ENCODE data around the gene TARM1.
A peak's percentile ranks its signal among the peaks of the same experiment; 100 is the strongest.
"Not testable (repeated sequence)": the region's sequence is repeated elsewhere in the genome, so short reads cannot be mapped to it uniquely, and the experiment has no call there.

Gene TARM1

DNA sequence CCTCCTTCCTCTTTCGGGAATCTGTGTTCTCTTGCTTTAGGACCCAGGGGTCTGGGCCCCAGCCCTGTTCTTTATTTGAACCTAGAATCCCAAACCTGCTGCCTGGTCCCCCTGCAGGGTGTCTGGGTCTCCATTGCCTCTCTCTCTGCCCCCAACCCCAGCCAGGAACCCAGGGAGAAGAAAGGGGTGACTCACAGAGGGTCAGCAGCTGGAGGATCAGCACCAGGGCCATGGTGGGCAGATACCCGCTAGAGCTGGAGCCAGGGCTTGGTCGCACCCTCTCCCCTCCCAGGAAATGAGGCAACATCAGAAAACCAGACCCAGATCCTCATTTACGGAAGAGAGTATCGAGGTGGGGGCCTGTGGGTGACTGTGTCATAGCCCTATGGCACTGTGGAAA lies 19.4 kb upstream of the TARM1 start, which contains the start of gene OSCAR:
Gene OSCAR, minus strand, starts transcription at position 243 of the 400 bp plus-strand sequence. Its CDS starts 11 bp downstream, at position 232.
- H3K4me3 ChIP-seq (ENCODE audit: low read depth, low read length) = no peak within 1 kb of the TSS

DNA sequence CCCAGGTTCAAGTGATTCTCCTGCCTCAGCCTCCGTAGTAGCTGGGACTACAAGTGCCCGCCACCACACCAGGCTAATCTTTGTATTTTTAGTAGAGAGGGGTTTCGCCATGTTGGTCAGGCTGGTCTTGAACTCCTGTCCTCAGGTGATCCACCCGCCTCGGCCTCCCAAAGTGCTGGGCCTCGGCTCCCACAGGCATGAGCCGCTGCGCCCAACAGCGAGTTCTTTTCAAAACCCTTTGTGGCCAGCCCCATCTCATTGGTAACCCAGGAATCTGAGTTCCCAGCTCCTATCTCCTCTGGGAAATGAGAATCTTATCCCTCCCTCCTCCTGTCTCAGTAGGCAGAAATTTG lies 18.7 kb upstream of the TARM1 start:
- H3K4me3 ChIP-seq (ENCODE audit: low read depth, low read length) = not testable (repeated sequence)

DNA sequence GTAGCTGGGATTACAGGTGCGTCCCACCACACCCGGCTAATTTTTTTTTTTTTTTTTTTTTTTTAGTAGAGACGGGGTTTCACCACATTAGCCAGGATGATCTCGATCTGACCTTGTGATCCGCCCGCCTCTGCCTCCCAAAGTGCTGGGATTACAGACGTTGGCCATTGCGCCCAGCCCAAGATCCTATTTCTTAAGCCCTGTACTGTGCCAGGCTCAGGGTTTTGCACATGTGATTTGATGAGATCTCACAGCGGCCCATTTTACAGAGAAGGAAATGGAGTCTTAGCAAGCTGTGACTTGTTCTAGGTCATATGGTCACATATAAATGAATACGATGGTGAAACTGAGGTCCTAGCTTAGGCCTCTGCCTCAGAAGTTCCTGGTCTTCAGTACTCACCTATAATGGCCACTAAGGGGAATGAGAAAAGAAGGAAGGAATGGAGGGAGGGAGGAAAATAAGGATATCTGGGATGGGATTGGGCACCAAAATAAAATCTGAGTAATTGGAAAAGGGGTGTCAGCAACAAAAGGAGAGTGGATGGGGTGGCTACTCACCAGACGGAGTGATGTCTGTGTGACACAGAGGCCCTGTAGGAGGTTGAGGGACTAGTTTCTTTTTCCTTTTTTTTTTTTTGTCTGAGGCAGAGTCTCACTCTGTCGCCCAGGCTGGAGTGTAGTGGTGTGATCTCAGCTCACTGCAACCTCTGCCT lies 18.2 kb upstream of the TARM1 start:
- H3K4me3 ChIP-seq (ENCODE audit: low read depth, low read length) = no peak overlapping the region

DNA sequence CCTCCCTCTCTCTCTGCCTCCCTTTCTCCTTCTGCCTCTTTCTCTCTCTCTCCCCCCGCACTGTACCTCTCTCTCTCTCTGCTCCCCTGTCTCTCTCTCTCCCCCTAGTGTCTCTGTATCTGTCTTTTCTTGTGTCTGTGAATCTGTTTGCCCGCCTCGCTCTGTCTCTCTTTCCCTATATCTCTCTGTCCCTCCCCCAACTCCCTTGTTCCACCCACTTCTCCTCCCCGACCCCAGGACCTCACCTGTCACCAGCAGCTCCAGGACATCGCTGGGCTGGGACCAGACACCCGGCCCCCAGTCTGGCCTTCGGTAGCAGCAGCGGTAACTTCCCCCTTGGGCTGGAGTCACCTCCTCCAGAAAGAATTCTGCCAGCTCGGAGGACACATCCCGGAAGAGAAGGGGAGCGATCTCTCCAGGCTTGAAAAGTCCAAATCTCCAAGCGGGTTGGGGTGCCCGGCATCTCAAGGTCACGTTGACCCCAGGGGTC lies 15.5 kb upstream of the TARM1 start:
- H3K4me3 ChIP-seq (ENCODE audit: low read depth, low read length) = no peak overlapping the region

DNA sequence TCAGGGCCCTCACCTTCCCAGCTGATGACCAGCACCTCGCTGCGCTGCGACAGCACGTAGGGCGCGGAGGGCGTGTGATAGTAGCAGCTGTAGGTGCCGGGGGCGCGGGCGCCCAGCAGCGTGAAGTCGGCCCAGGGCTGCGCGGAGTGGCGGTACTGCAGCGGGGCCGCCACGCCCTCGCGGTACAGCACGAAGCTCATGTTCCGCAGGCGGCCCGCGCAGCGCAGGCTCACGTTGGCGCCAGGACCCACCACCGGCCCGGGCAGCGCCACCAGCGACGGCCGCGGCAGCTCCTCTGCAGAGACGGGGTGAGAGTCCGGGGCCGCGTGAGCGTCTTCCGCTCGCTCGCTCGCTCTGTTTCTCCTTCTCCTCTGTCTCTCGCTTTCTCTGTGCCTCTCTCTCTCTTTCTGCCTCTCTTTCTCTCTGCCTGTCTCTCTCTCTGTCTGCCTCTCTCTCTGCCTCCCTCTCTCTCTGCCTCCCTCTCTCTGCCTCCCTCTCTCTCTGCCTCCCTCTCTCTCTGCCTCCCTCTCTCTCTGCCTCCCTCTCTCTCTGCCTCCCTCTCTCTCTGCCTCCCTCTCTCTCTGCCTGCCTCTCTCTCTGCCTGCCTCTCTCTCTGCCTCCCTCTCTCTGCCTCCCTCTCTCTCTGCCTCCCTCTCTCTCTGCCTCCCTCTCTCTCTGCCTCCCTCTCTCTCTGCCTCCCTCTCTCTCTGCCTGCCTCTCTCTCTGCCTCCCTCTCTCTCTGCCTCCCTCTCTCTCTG lies 14.9 kb upstream of the TARM1 start:
- H3K4me3 ChIP-seq (ENCODE audit: low read depth, low read length) = peak overlapping the region; percentile 39

DNA sequence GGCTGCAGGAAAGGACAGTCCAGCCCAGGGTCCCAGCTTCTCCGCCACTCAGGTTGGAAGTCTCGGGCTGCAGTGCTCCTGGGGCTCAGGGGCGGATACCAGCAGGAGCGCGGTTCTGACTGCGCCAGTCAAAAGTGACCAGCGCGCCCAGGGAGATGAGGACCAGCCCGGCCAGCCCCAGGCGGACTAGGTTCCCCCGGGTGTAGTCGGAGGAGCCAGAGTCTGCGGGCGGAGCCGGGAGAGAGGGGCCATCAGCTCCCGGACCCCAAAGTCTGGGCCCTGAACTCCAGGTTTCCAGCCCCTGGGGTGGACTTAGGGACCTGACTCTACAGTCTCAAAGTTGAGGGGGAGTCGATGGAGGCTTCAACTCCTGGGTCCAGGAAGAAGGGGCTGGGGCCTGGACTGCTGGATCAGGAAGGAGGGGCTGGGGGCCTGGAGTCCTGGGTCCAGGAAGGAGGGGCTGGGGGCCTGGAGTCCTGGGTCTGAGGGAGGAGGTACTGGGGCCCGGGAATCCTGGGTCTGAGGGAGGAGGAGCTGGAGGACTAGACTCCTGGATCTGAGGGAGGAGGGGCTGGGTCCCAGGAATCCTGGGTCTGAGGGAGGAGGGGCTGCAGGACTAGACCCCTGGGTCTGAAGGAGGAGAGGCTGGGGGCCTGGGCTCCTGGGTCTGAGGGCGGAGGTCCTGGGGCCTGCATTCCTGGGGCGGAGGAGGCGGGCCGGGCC lies 14.1 kb upstream of the TARM1 start:
- peak overlapping the region; percentile 39 for H3K4me3 ChIP-seq (ENCODE audit: low read depth, low read length)

DNA sequence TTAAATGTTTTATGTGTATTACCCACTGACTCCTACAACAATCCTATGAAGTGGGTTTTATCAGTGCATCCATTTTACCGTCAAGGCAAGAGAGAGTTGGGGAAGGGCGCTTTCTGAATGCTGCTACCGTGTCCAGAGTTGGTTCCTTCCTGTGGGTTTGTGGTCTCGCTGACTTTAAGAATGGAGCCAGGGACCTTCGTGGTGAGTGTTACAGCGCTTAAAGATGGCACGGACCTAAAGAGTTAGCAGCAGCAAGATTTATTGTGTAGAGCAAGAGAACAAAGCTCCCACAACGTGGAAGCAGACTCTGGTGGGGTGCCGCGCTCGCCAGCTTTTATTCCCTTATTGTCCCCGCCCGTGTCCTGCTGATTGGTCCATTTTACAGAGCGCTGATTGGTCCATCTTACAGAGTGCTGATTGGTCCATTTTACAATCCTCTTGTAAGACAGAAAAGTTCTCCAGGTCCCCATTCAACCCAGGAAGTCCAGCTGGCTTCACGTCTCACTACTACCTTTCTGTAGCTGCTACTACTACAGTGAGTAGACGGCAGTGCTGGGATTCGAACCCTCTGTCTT lies 13.3 kb upstream of the TARM1 start:
- no peak overlapping the region for H3K4me3 ChIP-seq (ENCODE audit: low read depth, low read length)

DNA sequence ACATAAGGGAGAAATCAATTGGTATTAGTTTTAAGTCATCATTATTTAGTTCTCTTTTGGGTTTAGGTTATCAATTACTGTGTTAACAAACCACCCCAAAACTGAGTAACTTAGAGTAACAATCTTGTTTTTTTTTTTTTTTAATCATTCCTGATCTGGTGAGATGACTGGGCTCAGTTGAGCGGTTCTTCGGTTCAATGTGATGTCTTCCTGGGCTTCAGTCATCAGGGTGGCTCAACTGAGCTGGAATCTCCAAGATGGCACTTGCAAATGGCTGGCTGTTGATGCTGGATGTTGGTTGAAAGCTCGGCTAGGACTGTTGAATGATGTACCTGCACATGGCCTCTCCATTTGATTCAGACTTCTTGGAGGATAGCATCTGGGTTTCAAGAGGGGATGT lies 3.2 kb upstream of the TARM1 start:
- no peak overlapping the region for H3K4me3 ChIP-seq (ENCODE audit: low read depth, low read length)

DNA sequence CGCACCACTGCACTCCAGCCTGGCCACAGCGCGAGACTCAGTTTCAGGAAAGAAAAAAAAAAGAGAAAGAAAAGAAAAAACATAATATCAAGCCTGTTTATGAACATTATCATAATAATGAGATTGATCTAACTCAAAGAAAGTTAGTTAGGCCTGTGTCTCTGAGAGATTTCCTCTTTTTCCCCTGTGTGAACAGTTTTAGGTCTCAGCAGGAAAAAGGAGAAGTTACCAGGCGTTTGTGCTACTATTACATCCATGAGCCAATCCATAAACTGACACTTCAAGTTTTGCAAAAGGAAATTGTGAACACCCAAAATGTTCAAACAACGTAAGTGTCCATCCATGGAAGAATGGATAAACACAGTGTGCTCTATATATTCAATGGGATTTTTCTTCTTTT lies 3.8 kb downstream of the TARM1 start:
- H3K4me3 ChIP-seq (ENCODE audit: low read depth, low read length) = no peak overlapping the region

DNA sequence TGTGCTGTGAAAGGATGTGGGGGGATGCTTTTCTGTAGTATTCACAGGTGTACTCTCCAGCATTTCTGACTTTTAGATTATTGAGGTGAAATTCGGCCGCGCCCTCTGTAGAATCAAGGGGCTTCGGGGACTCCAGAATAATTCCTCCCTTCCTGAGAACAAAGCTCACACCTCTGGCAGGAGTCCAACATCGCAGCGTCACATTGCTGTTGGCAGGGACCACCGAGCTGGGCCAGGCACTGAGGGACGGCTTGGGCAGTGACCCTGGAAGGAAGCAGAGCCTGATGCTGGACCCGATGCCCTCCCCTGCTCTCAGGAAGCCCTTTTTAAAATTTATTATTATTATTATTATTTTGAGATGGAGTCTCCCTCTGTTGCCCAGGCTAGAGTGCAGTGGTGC lies 6.3 kb downstream of the TARM1 start:
- no peak overlapping the region for H3K4me3 ChIP-seq (ENCODE audit: low read depth, low read length)

DNA sequence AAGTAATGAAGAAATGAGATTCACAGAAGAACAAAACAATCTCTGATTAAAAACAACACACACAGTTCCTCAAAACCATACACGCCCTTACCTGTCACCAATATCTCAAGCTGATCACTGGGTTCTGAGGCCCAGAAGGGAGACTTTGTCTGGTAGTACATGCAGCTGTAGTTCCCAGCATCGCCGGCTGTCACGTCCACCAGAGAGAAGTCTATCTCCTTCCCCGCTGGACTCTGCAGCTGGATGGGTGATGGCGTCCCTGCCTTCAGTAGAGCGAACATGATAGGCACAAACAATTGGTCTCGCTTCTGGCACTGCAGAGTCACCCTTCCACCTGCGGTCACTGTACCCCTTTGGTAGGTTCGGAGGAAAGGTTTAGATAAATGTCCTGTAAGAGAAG lies 7.3 kb downstream of the TARM1 start:
- no peak overlapping the region for H3K4me3 ChIP-seq (ENCODE audit: low read depth, low read length)

DNA sequence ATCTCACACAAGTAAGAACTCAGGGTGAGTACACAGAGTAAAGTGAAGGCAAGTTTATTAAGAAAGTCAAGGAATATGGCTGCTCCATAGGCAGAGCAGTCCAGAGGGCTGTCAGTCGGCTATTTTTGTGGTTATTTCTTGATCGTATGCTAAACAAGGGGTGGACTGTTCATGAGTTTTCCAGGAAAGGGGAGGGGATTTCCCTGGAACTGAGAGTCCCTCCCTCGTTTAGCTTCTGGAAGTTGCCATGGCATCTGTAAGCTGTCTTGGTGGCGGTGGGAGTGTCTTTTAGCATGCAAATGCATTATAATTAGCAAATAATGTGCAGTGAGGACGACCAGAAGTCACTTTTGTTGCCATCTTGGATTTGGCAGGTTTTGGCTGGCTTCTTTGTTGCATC lies 11.7 kb downstream of the TARM1 start:
- no peak overlapping the region for H3K4me3 ChIP-seq (ENCODE audit: low read depth, low read length)

DNA sequence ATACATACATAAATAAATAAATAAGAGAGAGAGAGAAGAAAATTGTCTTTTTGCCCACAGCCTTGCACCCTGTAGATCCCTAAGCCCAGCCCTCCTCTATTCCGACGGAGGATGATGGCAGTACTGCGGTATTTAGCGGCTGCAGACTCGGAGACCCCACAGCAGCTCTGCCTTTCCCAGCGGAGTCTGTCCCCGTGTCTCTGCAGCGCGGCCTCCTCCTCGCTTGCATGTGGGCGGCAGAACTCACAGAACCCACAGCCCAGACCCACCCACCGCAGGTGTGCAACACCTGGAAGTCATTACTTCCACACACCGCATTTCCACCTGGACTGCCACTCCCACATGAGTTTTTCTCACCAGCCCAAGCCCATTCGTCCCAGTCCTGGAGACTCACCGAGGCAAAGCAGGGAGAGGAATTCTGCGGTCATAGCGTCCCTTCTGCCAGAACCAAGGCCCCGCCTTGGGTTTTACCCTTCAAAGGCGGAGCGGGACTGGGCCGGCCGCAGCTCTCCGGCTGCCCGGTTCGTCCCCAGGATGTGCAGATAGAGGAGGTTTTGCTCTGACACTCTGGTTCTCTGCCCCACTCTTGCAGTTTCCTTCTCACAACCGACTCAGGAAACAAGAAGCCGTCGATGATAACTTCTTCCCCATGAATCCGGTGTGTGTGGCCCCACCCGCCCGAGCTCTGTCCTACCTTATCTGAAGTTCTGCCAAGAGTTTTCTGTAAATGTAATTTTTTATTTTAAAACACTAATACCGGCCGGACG lies 17.6 kb downstream of the TARM1 start, which contains the start of gene VSTM1:
Gene VSTM1, minus strand, starts transcription at position 548 of the 767 bp plus-strand sequence. Its CDS starts 120 bp downstream, at position 428.
- no peak within 1 kb of the TSS for H3K4me3 ChIP-seq (ENCODE audit: low read depth, low read length)

DNA sequence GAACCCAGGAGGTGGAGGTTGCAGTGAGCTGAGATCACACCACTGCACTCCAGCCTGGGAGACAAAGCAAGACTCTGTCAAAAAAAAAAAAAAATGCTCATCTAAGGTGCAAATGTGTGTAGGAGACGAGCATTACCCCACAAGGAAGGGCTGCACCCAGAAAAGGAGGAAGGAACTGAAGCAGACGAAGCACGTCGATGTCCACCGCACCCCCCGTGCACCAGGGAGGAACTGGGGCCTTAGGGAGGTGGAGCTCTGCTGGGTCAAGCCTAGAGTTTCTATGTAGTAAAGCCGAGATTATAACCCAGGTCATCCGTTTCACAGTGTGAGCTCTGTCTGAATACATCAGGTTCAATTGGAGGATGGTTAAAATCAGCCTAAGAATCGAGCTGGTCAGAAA lies 18.5 kb downstream of the TARM1 start:
- H3K4me3 ChIP-seq (ENCODE audit: low read depth, low read length) = no peak overlapping the region

DNA sequence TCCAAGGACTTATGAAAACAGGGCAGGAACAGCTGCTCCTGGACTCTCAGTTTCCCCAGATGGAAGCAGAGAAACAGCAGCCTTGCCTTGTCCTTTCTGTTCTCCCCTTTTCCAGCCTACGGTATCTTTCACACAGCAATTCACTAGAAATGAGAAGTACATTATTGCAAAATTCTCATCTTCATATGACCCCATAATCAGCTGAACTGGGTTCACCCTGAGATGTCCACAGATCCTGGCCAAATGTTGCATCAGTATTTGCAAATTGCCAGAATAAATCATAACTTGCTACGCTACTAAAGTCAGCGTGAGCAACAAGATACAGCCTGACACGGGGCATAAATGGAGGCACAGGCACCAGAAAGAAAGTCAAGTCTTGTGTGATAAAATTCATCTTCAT lies 33.5 kb downstream of the TARM1 start:
- H3K4me3 ChIP-seq (ENCODE audit: low read depth, low read length) = no peak overlapping the region

DNA sequence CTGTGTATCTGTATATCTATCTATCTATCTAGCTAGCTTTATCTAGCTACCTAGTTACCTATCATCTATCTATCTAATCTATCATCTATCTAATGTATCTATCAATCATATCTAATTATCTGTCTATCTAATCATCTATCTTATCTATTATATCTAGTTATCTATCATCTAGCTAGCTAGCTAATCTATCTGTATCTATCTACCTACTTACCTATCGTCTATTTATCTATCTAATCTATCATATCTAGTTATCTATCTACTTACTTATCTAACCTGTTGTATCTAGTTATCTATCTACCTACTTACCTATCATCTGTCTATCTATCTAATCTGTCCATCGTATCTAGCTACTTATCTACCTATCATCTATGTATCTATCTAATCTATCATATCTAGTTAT lies 35.4 kb downstream of the TARM1 start:
- H3K4me3 ChIP-seq (ENCODE audit: low read depth, low read length) = no peak overlapping the region

DNA sequence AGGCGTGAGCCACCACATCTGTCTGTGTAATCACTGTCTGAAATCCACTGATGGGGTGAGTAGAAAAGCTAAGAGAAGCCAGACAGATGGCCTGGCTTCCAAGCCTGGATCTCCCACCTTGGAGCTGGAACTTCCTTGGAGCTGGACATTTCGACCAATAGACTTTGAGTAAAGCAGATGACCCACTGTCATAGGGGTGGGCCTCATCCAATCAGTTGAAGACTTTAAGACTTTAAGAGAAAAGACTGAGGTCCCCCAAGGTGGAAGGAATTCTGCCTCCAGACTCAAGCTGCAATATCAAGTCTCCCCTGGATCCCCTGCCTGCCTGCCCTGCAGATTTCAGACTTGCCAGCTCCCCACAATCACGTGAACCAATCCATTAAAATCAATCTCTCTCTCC lies 38.2 kb downstream of the TARM1 start:
- no peak overlapping the region for H3K4me3 ChIP-seq (ENCODE audit: low read depth, low read length)

DNA sequence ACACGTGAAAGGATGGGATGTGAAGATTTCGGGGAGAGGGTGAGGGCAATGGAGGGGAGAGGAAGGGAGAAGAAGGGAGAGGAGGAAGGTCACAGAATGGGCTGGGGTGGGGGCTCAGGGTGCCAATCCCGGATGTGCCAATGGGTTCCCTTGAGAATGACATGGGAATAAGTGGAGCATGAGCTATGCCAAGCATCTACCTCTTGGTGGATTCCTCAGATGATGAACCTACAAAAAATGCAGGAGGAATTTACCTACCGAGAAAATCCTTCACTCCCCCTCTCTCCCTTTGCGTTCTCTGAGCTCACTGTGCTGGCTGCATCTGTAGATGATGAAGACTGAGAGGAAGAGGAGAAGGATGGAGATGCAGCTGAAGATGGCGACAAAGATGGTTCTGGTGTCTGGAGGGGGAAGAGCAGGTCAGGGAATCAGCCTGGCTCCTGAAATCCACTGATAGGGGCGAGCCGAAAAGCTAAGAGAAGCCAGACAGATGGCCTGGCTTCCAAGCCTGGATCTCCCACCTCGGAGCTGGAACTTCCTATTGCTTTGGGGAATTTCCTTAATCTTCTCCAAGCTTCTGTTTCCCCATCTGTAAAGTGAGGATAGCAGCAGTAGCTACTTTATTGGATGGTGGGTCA lies 39.1 kb downstream of the TARM1 start:
- H3K4me3 ChIP-seq (ENCODE audit: low read depth, low read length) = no peak overlapping the region

DNA sequence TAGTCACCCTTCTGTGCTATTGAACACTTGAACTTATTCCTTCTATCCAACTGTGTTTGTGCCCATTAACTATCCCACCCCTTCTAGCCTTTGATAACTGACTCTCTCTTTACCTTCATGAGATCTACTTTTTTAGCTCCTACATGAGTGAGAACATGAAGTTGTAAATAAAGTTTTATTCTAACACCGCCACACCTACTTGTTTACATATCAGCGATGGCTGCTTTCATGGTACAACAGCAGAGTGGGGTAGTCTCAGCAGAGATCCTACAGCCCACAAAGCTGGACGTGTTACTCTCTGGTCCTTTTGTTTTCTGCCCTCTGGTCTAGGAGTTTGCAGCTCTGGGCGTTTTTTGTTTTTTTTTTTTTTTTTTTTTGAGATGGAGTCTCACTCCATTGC lies 41.2 kb downstream of the TARM1 start:
- no peak overlapping the region for H3K4me3 ChIP-seq (ENCODE audit: low read depth, low read length)

DNA sequence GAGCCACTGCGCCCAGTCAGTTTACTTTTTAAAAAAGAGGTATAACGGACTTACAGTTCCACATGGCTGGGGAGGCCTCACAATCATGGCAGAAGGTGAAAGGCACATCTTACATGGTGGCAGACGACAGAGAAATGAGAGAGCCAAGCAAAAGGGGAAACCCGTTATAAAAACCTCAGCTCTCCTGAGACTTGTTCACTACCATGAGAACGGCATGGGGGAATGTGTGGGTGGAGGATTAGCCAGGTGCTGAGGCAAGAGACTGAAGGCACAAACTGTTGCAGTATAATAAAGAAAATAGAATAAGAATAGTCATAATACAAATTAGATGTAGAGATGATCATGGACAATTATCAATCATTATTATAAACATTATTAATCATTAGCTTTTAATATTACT lies 44.6 kb downstream of the TARM1 start:
- not testable (repeated sequence) for H3K4me3 ChIP-seq (ENCODE audit: low read depth, low read length)

Data from iPS-11a (cell line).